Measurements from ENCODE around the gene TIE1. TPM values are rescaled to one million over a fixed set of nuclear protein-coding genes. Genes with fewer than 3 reads are reported as not detected.

The TIE1 gene
- total and polyA plus RNA-seq, 2 of the 13 experiments (the other 11 are each of a cell fraction or from before 2014, with no cell fraction given): 0.58 to 0.84 TPM

DNA sequence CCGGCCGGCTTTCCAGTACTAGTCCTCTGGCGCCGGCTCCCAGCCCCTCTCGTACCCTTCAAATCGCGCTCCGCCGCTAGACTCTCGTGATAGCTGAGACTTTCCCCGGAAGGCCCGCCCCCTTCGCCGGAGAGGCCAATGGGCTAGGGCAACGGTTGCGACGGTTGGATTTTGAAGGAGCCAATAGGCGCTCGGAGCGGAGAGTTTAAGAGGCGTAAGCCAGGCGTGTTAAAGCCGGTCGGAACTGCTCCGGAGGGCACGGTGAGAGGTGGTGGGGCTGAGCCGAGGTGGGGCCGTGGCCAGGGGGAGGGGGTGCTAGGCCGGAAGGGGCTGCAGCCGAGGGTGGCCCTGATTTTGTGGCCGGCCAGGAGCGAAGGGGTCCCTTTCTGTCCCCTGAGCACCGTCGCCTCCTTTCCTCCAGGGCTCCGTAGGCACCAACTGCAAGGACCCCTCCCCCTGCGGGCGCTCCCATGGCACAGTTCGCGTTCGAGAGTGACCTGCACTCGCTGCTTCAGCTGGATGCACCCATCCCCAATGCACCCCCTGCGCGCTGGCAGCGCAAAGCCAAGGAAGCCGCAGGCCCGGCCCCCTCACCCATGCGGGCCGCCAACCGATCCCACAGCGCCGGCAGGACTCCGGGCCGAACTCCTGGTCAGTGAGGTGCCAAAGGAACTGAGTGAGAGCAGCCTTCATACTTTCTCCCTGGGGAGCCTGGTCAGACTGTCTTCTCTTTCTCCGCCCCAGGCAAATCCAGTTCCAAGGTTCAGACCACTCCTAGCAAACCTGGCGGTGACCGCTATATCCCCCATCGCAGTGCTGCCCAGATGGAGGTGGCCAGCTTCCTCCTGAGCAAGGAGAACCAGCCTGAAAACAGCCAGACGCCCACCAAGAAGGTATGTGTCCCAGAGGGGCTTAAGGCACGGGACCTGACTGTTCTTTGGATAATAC, 58.2 kb downstream of the TIE1 start, which contains the start of gene CDC20 (continued):
- TF ChIP-seq, protein P1, sequence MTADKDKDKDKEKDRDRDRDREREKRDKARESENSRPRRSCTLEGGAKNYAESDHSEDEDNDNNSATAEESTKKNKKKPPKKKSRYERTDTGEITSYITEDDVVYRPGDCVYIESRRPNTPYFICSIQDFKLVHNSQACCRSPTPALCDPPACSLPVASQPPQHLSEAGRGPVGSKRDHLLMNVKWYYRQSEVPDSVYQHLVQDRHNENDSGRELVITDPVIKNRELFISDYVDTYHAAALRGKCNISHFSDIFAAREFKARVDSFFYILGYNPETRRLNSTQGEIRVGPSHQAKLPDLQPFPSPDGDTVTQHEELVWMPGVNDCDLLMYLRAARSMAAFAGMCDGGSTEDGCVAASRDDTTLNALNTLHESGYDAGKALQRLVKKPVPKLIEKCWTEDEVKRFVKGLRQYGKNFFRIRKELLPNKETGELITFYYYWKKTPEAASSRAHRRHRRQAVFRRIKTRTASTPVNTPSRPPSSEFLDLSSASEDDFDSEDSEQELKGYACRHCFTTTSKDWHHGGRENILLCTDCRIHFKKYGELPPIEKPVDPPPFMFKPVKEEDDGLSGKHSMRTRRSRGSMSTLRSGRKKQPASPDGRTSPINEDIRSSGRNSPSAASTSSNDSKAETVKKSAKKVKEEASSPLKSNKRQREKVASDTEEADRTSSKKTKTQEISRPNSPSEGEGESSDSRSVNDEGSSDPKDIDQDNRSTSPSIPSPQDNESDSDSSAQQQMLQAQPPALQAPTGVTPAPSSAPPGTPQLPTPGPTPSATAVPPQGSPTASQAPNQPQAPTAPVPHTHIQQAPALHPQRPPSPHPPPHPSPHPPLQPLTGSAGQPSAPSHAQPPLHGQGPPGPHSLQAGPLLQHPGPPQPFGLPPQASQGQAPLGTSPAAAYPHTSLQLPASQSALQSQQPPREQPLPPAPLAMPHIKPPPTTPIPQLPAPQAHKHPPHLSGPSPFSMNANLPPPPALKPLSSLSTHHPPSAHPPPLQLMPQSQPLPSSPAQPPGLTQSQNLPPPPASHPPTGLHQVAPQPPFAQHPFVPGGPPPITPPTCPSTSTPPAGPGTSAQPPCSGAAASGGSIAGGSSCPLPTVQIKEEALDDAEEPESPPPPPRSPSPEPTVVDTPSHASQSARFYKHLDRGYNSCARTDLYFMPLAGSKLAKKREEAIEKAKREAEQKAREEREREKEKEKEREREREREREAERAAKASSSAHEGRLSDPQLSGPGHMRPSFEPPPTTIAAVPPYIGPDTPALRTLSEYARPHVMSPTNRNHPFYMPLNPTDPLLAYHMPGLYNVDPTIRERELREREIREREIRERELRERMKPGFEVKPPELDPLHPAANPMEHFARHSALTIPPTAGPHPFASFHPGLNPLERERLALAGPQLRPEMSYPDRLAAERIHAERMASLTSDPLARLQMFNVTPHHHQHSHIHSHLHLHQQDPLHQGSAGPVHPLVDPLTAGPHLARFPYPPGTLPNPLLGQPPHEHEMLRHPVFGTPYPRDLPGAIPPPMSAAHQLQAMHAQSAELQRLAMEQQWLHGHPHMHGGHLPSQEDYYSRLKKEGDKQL (CRISPR knock-in tag; IDR thresholded peaks at IDR 0.05; ENCODE audit: low read depth): no peak
- TF ChIP-seq ZNF782 (CRISPR knock-in tag; IDR thresholded peaks at IDR 0.05; ENCODE audit: borderline replicate concordance): no peak; the same call in 1 of the 2 replicates
- TF ChIP-seq, protein P2, sequence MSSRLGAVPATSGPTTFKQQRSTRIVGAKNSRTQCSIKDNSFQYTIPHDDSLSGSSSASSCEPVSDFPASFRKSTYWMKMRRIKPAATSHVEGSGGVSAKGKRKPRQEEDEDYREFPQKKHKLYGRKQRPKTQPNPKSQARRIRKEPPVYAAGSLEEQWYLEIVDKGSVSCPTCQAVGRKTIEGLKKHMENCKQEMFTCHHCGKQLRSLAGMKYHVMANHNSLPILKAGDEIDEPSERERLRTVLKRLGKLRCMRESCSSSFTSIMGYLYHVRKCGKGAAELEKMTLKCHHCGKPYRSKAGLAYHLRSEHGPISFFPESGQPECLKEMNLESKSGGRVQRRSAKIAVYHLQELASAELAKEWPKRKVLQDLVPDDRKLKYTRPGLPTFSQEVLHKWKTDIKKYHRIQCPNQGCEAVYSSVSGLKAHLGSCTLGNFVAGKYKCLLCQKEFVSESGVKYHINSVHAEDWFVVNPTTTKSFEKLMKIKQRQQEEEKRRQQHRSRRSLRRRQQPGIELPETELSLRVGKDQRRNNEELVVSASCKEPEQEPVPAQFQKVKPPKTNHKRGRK (CRISPR knock-in tag; IDR thresholded peaks at IDR 0.05): no peak
- peak; percentile 97; the same call in 1 of the 2 replicates for TF ChIP-seq CC2D1A (CRISPR knock-in tag; IDR thresholded peaks at IDR 0.05)
- 0 out of 2 replicates have a peak, but pooled peaks have one; percentile 52 for TF ChIP-seq CHCHD3 (CRISPR knock-in tag; IDR thresholded peaks at IDR 0.05)
- no peak for TF ChIP-seq SCMH1 (CRISPR knock-in tag; IDR thresholded peaks at IDR 0.05; ENCODE audit: borderline replicate concordance)
- TF ChIP-seq, protein P3, sequence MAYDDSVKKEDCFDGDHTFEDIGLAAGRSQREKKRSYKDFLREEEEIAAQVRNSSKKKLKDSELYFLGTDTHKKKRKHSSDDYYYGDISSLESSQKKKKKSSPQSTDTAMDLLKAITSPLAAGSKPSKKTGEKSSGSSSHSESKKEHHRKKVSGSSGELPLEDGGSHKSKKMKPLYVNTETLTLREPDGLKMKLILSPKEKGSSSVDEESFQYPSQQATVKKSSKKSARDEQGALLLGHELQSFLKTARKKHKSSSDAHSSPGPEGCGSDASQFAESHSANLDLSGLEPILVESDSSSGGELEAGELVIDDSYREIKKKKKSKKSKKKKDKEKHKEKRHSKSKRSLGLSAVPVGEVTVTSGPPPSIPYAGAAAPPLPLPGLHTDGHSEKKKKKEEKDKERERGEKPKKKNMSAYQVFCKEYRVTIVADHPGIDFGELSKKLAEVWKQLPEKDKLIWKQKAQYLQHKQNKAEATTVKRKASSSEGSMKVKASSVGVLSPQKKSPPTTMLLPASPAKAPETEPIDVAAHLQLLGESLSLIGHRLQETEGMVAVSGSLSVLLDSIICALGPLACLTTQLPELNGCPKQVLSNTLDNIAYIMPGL (CRISPR knock-in tag; IDR thresholded peaks at IDR 0.05; ENCODE audit: borderline replicate concordance in 1 of 2, low read depth in 1 of 2): peak in 1 of 2 experiments; percentile 14; a peak in 1 of 4 replicates
- peak; percentile 49; the same call in 1 of the 2 replicates for TF ChIP-seq HNRNPL (IDR thresholded peaks at IDR 0.05; ENCODE audit: low read depth, low read length)
- no peak for TF ChIP-seq ZNF337 (CRISPR knock-in tag; IDR thresholded peaks at IDR 0.05; ENCODE audit: borderline replicate concordance, low read depth)
- TF ChIP-seq ZNF382 (CRISPR knock-in tag; IDR thresholded peaks at IDR 0.05; ENCODE audit: borderline replicate concordance): no peak
- no peak for TF ChIP-seq KDM4B (CRISPR knock-in tag; IDR thresholded peaks at IDR 0.05)
- TF ChIP-seq ZNF343 (CRISPR knock-in tag; IDR thresholded peaks at IDR 0.05): no peak
- TF ChIP-seq, protein P4, sequence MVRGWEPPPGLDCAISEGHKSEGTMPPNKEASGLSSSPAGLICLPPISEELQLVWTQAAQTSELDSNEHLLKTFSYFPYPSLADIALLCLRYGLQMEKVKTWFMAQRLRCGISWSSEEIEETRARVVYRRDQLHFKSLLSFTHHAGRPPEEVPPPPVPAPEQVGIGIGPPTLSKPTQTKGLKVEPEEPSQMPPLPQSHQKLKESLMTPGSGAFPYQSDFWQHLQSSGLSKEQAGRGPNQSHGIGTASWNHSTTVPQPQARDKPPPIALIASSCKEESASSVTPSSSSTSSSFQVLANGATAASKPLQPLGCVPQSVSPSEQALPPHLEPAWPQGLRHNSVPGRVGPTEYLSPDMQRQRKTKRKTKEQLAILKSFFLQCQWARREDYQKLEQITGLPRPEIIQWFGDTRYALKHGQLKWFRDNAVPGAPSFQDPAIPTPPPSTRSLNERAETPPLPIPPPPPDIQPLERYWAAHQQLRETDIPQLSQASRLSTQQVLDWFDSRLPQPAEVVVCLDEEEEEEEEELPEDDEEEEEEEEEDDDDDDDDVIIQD (CRISPR knock-in tag; IDR thresholded peaks at IDR 0.05; ENCODE audit: low read depth): peak; percentile 92
- TF ChIP-seq CCAR2 (optimal IDR thresholded peaks at IDR 0.05; ENCODE audit: low read depth, low read length): no peak
- TF ChIP-seq, protein P5, sequence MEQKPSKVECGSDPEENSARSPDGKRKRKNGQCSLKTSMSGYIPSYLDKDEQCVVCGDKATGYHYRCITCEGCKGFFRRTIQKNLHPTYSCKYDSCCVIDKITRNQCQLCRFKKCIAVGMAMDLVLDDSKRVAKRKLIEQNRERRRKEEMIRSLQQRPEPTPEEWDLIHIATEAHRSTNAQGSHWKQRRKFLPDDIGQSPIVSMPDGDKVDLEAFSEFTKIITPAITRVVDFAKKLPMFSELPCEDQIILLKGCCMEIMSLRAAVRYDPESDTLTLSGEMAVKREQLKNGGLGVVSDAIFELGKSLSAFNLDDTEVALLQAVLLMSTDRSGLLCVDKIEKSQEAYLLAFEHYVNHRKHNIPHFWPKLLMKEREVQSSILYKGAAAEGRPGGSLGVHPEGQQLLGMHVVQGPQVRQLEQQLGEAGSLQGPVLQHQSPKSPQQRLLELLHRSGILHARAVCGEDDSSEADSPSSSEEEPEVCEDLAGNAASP (CRISPR knock-in tag; IDR thresholded peaks at IDR 0.05; ENCODE audit: borderline replicate concordance): no peak

All from HepG2 (cell line).